Measurements from ENCODE around the gene DGCR6L.

DGCR6L gene

DNA sequence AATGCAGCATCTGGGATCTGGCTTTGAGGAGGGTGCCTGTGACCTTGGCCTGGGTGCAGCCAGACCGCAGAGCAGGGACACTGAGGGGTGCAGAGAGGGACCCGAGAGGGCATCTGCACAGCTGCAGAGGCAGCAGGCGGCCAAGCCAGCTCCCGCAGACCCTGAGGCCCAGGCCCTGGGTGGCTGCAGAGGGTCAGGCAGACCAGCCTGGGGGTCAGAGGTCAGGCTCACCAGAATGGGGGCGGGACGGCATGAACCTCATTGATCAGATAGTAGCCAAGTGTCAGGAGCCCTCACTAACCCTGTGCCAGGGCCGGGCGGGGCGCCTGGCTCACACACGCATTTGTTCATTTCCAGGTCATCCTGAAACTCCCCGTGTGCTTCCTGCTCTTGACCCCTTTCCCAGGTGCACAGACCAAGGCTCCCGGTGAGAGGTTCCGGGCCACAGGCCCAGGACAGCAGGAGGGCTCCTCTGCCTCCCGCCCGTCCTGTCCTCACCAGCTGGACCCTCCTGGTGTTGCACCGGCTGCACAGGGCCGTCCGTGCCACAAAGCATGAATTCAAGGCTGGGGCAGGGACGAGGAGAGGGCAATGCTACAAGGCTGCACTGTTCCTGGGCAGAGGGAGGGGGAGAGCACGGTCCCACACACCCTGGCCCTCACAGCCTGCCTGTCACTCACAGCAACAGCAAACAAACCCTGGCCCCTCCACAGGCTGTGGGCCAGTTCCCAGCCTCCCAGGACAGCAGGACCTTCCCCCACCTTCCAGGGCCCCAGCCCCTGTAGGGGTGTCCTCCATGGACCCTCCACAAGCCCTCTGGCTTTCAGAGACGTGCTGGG, 55.0 kb downstream of the DGCR6L start:
- in situ Hi-C loops (cut with MboI; ENCODE audit: low sequenced_read_pairs): loop anchor here (10.0 kb wide), 1 partner anchor 110 kb away; the partner anchor contains the start of gene CCDC188

Measured in HL-60/S4 treated with retinoic acid at 250 ng/mL for 4 days and 3 days (cell line).